A549 (cell line): ENCODE data around the gene BBS9. TPM values are rescaled to one million over a fixed set of nuclear protein-coding genes. Genes with fewer than 3 reads are reported as not detected.

ENCODE experiments used
- ATAC-seq, 2 experiments: fragments of 200-7000 bp in 1 of 2; fragments of >200 bp in 1 of 2; cut with Nextera tagmentation in 1 of 2; cut with Tn5 transposase in 1 of 2; 3 replicates each; pipeline versions ENCODE4 v1.8.0 to v1.9.1; 2018 to 2020; ENCODE audit warnings: mild to moderate bottlenecking in 1 of 2, moderate library complexity in 1 of 2
- CTCF ChIA-PET: fragments of 300-600 bp; sonication (Branson Sonifier 250); formaldehyde crosslinking; extraction: SDS; loops from one replicate; lab custom pipeline; 2021; ENCODE audit warnings: antibody characterized with exemption, inconsistent platforms; lab: Yijun Ruan, JAX
- POLR2A ChIA-PET: fragments of 350-600 bp; formaldehyde crosslinking; extraction: SDS; loops from one replicate; lab custom pipeline; 2021; ENCODE audit warnings: antibody characterized with exemption, inconsistent platforms; lab: Yijun Ruan, JAX
- DNase-seq, 2 experiments: peaks; one replicate each; pipeline versions ENCODE4 v3.0.0 to v3.0.0-alpha.2; 2011 to 2016; ENCODE audit warnings: low read depth in 1 of 2, low spot score in 1 of 2
- FAIRE-seq: peaks from 2 replicates; lab custom pipeline; 2011; peaks lifted over from hg19 to GRCh38; lab: Jason Lieb, UNC
- H3K27ac ChIP-seq, 2 experiments: fragments of >200 bp; sonication (Bioruptor Twin); formaldehyde crosslinking; 3 replicates each; pipeline ENCODE4 v1.5.1; 2016 to 2017
- H3K4me1 ChIP-seq: fragments of >200 bp; sonication (Bioruptor Twin); formaldehyde crosslinking; 3 replicates; pipeline ENCODE4 v1.6.1; 2016
- H3K4me2 ChIP-seq: fragments of >200 bp; sonication (Bioruptor Twin); formaldehyde crosslinking; 3 replicates; pipeline ENCODE4 v1.6.1; 2016
- H3K4me3 ChIP-seq: fragments of >200 bp; sonication (Bioruptor Twin); formaldehyde crosslinking; 3 replicates; pipeline ENCODE4 v1.5.1; 2016
- H3K9me3 ChIP-seq: fragments of >200 bp; sonication (Bioruptor Twin); formaldehyde crosslinking; 3 replicates; pipeline ENCODE4 v1.6.1; 2016
- CHD4 ChIP-seq: fragments of 200-600 bp; sonication (generic); IDR thresholded peaks from 2 replicates; pipeline ENCODE4 v1.6.1; 2016; ENCODE audit warnings: antibody characterized with exemption, mild to moderate bottlenecking, borderline replicate concordance
- EHF ChIP-seq: fragments of 250-450 bp; sonication (Bioruptor Pico); IDR thresholded peaks from 2 replicates; pipeline ENCODE4 v1.5.0; 2020; ENCODE audit warnings: mild to moderate bottlenecking
- ELK1 ChIP-seq: fragments of 150-350 bp; IDR thresholded peaks from 2 replicates; pipeline ENCODE4 v1.6.1; 2014; ENCODE audit warnings: low read depth, mild to moderate bottlenecking, low read length
- GATA3 ChIP-seq: IDR thresholded peaks from 2 replicates; pipeline ENCODE4 v1.6.1; 2012; ENCODE audit warnings: borderline replicate concordance
- HEYL ChIP-seq: fragments of 250-450 bp; sonication (Bioruptor Pico); IDR thresholded peaks from 2 replicates; pipeline ENCODE4 v1.8.0; 2021; ENCODE audit warnings: mild to moderate bottlenecking, moderate library complexity
- HOXB5 ChIP-seq: fragments of 250-450 bp; sonication (Bioruptor Pico); IDR thresholded peaks from 2 replicates; pipeline ENCODE4 v1.5.0; 2020; ENCODE audit warnings: mild to moderate bottlenecking, moderate library complexity
- JUN ChIP-seq, 2 experiments: fragments of >200 bp; sonication (Bioruptor Twin); formaldehyde crosslinking; IDR thresholded peaks; 2 replicates in 1 of 2; 3 replicates in 1 of 2; pipeline ENCODE4 v1.6.1; 2016 to 2017
- MAFK ChIP-seq: fragments of 450-650 bp; IDR thresholded peaks from 2 replicates; pipeline ENCODE4 v1.6.1; 2014; ENCODE audit not compliant: partially characterized antibody
- MAZ ChIP-seq: fragments of 150-350 bp; IDR thresholded peaks from 2 replicates; pipeline ENCODE4 v1.6.1; 2014; ENCODE audit warnings: antibody characterized with exemption, low read depth, low read length, borderline replicate concordance
- PHF8 ChIP-seq: fragments of 200-600 bp; sonication (generic); IDR thresholded peaks from 2 replicates; pipeline ENCODE4 v1.6.1; 2016; ENCODE audit warnings: low read depth, mild to moderate bottlenecking, antibody characterized with exemption, moderate library complexity, borderline replicate concordance
- POLR2AphosphoS2 ChIP-seq: conservative IDR thresholded peaks from 2 replicates; pipeline ENCODE4 v1.6.1; 2012; ENCODE audit warnings: low read length, improper control_type of control experiment, inconsistent platforms
- RAD21 ChIP-seq, 2 experiments: fragments of >200 bp in 1 of 2; sonication (Bioruptor Twin) in 1 of 2; formaldehyde crosslinking in 1 of 2; IDR thresholded peaks in 1 of 2; conservative IDR thresholded peaks in 1 of 2; 2 replicates in 1 of 2; 3 replicates in 1 of 2; pipeline ENCODE4 v1.6.1; 2012 to 2018; ENCODE audit warnings: inconsistent platforms in 1 of 2
- RARB ChIP-seq: fragments of 250-450 bp; sonication (Bioruptor Pico); IDR thresholded peaks from 2 replicates; pipeline ENCODE4 v1.8.0; 2021; ENCODE audit warnings: mild to moderate bottlenecking, moderate library complexity
- REST ChIP-seq: fragments of 200-600 bp; sonication (generic); IDR thresholded peaks from 2 replicates; pipeline ENCODE4 v1.6.1; 2016; ENCODE audit warnings: antibody characterized with exemption, mild to moderate bottlenecking, moderate library complexity
- RFX5 ChIP-seq: fragments of 450-650 bp; IDR thresholded peaks from 2 replicates; pipeline ENCODE4 v1.7.1; 2014; ENCODE audit warnings: antibody characterized with exemption, mild to moderate bottlenecking, moderate library complexity
- TFCP2L1 ChIP-seq: fragments of 250-450 bp; sonication (Bioruptor Pico); IDR thresholded peaks from 2 replicates; pipeline ENCODE4 v1.5.0; 2021; ENCODE audit warnings: mild to moderate bottlenecking
- ZC3H11A ChIP-seq: fragments of 450-650 bp; IDR thresholded peaks from 2 replicates; pipeline ENCODE4 v1.6.1; 2014; ENCODE audit warnings: antibody characterized with exemption, mild to moderate bottlenecking
- WGBS: methylation state at CpG from one replicate; pipeline ENCODE4 v1.1.6; 2017; ENCODE audit errors: missing lambda C conversion rate; 5-methylcytosine and 5-hydroxymethylcytosine counted together
- polyA plus RNA-seq, 4 experiments: library from polyadenylated mRNA; depleted of rRNA in 3 of 4; stranded (reverse); fragments of >200 nt; fragmentation: RNase III in 1 of 4; extraction: RNeasy Plus Mini Kit Qiagen cat#74134 plus additional on column Dnase treatment in 1 of 4; gene quantifications; 2 replicates in 3 of 4; 3 replicates in 1 of 4; pipeline ENCODE4 v1.2.3, GENCODE V29; 2011 to 2017
- TF ChIP-seq, protein P1 (sequence below): fragments of 250-450 bp; sonication (Bioruptor Pico); IDR thresholded peaks from 2 replicates; pipeline ENCODE4 v1.5.0; 2021; ENCODE audit warnings: mild to moderate bottlenecking, moderate library complexity, borderline replicate concordance
- TF ChIP-seq, protein P2 (sequence below): IDR thresholded peaks from 2 replicates; pipeline ENCODE4 v1.6.1; 2012
- TF ChIP-seq, protein P3 (sequence below): fragments of 450-650 bp; IDR thresholded peaks from 2 replicates; pipeline ENCODE4 v1.6.1; 2014; ENCODE audit warnings: antibody characterized with exemption

BBS9 gene
- polyA plus RNA-seq, 2 of the 4 experiments (the other 2 are of a cell fraction) = 8.3 to 9.1 TPM

DNA sequence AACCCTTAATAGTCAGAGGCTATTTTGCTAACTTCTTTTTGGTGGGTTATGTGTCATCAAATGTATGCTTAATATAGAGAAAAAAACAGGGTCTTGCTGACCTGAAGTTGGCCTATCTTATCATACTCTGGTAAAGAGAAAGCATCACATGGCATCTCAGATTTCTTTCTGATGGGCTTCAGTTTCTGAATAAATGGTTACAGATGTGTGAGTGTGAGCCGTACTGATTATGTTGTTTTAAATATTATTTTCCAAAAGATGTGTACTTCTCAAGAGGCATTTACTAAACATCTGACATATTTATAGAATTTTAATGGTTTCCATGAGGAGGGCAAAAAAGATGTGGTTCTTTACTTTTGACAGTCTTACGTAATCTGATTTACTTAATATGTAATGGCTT is 28.4 kb downstream of the BBS9 start:
- 46% methylated on average over 2 of the region's 2 CpGs for WGBS
- DNase-seq = no peak
- Histone ChIP-seq H3K4me1 (no peaks in the 10 kb centered on the region), H3K4me2 (no peak overlapping the region), H3K4me3 (no peak overlapping the region), H3K9me3 (no peaks in the 10 kb centered on the region), H3K27ac (no peak overlapping the region)
- TF ChIP-seq, protein P1, sequence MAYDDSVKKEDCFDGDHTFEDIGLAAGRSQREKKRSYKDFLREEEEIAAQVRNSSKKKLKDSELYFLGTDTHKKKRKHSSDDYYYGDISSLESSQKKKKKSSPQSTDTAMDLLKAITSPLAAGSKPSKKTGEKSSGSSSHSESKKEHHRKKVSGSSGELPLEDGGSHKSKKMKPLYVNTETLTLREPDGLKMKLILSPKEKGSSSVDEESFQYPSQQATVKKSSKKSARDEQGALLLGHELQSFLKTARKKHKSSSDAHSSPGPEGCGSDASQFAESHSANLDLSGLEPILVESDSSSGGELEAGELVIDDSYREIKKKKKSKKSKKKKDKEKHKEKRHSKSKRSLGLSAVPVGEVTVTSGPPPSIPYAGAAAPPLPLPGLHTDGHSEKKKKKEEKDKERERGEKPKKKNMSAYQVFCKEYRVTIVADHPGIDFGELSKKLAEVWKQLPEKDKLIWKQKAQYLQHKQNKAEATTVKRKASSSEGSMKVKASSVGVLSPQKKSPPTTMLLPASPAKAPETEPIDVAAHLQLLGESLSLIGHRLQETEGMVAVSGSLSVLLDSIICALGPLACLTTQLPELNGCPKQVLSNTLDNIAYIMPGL (CRISPR knock-in tag) = no peak
- no peak for TF ChIP-seq HEYL
- TF ChIP-seq HOXB5 (CRISPR knock-in tag) = no peak
- TF ChIP-seq ZC3H11A = no peak
- no peak for TF ChIP-seq RARB (CRISPR knock-in tag)
- no peak for TF ChIP-seq RAD21 (conservative IDR thresholded peaks at IDR 0.05 in 1 of 2, IDR thresholded peaks at IDR 0.05 in 1 of 2)
- no peak for TF ChIP-seq JUN (IDR thresholded peaks at IDR 0.05)
- TF ChIP-seq ELK1 = no peak
- no peak for TF ChIP-seq MAFK
- TF ChIP-seq, protein P2, sequence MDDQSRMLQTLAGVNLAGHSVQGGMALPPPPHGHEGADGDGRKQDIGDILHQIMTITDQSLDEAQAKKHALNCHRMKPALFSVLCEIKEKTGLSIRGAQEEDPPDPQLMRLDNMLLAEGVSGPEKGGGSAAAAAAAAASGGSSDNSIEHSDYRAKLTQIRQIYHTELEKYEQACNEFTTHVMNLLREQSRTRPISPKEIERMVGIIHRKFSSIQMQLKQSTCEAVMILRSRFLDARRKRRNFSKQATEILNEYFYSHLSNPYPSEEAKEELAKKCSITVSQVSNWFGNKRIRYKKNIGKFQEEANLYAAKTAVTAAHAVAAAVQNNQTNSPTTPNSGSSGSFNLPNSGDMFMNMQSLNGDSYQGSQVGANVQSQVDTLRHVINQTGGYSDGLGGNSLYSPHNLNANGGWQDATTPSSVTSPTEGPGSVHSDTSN = no peak
- TF ChIP-seq EHF (CRISPR knock-in tag) = no peak
- TF ChIP-seq POLR2AphosphoS2 = no peak
- TF ChIP-seq CHD4 = no peak
- no peak for TF ChIP-seq PHF8
- TF ChIP-seq RFX5 = no peak
- TF ChIP-seq REST = no peak
- no peak for TF ChIP-seq TFCP2L1 (CRISPR knock-in tag)
- TF ChIP-seq MAZ = no peak
- TF ChIP-seq, protein P3, sequence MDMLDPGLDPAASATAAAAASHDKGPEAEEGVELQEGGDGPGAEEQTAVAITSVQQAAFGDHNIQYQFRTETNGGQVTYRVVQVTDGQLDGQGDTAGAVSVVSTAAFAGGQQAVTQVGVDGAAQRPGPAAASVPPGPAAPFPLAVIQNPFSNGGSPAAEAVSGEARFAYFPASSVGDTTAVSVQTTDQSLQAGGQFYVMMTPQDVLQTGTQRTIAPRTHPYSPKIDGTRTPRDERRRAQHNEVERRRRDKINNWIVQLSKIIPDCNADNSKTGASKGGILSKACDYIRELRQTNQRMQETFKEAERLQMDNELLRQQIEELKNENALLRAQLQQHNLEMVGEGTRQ = no peak
- TF ChIP-seq GATA3 = no peak
- CTCF ChIA-PET = no interaction called here
- no peak for FAIRE-seq
- POLR2A ChIA-PET = no interaction called here
- ATAC-seq = no peak
